ENCODE data around the gene SAFB. TPM values are rescaled to one million over a fixed set of nuclear protein-coding genes. Genes with fewer than 3 reads are reported as not detected.

Gene SAFB
- total and polyA plus RNA-seq, 2 experiments from 2014 or later, result 50.2 to 75.8 TPM

DNA sequence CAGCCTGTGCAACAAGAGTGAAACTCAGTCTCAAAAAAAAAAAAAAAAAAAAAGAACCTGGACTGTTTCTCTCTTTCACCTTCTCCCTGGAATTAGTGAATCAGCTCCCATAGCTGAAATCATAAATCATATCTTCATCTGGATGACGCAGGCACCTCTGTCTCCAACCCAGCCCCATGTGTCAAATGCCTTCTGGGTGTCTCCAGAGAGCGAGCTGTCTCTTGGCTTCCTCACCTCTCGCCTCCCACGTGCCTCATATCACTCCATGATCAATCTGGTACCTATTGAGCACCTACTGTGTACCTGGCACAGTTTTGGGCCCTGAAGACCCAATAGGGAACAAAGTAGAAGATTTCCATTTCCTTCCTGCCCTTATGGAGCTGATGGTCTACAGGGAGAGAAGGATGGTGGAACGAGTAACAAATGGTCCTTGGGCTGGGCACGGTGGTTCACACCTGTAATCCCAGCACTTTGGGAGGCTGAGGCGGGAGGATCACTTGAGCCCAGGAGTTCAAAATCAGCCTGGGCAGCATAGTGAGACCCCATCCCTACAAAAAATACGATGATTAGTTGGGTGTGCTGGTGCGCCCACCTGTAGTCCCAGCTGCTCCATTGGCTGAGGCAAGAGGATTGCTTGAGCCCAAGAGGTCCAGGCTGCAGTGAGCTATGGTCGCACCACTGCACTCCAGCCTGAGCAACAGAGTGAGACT, 60.4 kb downstream of the SAFB start:
- H3K36me3 ChIP-seq (replicated peaks; ENCODE audit: insufficient read depth, low read depth), result no peaks in the 10 kb centered on the region
- H3K27me3 ChIP-seq, result no peaks in the 10 kb centered on the region
- H3K9me3 ChIP-seq (ENCODE audit: low read depth), result no peaks in the 10 kb centered on the region
- TF ChIP-seq, protein P1, sequence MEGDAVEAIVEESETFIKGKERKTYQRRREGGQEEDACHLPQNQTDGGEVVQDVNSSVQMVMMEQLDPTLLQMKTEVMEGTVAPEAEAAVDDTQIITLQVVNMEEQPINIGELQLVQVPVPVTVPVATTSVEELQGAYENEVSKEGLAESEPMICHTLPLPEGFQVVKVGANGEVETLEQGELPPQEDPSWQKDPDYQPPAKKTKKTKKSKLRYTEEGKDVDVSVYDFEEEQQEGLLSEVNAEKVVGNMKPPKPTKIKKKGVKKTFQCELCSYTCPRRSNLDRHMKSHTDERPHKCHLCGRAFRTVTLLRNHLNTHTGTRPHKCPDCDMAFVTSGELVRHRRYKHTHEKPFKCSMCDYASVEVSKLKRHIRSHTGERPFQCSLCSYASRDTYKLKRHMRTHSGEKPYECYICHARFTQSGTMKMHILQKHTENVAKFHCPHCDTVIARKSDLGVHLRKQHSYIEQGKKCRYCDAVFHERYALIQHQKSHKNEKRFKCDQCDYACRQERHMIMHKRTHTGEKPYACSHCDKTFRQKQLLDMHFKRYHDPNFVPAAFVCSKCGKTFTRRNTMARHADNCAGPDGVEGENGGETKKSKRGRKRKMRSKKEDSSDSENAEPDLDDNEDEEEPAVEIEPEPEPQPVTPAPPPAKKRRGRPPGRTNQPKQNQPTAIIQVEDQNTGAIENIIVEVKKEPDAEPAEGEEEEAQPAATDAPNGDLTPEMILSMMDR (IDR thresholded peaks at IDR 0.05; ENCODE audit: poor library complexity), result no peak
- TF ChIP-seq EZH2 (IDR thresholded peaks at IDR 0.05; ENCODE audit: borderline replicate concordance), result no peak
- TF ChIP-seq EZH2phosphoT487 (IDR thresholded peaks at IDR 0.05; ENCODE audit: low read depth, severe bottlenecking, unreplicated experiment), result no peak
- no peak for DNase-seq (ENCODE audit: low spot score)
- H4K20me1 ChIP-seq (ENCODE audit: insufficient read depth, poor library complexity, severe bottlenecking), result no peaks in the 10 kb centered on the region
- H3K9me2 ChIP-seq (replicated peaks; ENCODE audit: insufficient read depth), result no peaks in the 10 kb centered on the region
- H3K4me1 ChIP-seq (ENCODE audit: insufficient read depth), result no peaks in the 10 kb centered on the region
- H3K4me3 ChIP-seq, result no peak overlapping the region
- H3K4me2 ChIP-seq, result no peak overlapping the region
- peaks cover 13% of the 10 kb centered on the region for H3K79me2 ChIP-seq
- H3K27ac ChIP-seq, result no peak overlapping the region
- 95% methylated on average over 10 of the region's 10 CpGs for WGBS (ENCODE audit: low lambda C conversion rate, missing lambda C conversion rate)
- H2AFZ ChIP-seq, result no peak overlapping the region

DNA sequence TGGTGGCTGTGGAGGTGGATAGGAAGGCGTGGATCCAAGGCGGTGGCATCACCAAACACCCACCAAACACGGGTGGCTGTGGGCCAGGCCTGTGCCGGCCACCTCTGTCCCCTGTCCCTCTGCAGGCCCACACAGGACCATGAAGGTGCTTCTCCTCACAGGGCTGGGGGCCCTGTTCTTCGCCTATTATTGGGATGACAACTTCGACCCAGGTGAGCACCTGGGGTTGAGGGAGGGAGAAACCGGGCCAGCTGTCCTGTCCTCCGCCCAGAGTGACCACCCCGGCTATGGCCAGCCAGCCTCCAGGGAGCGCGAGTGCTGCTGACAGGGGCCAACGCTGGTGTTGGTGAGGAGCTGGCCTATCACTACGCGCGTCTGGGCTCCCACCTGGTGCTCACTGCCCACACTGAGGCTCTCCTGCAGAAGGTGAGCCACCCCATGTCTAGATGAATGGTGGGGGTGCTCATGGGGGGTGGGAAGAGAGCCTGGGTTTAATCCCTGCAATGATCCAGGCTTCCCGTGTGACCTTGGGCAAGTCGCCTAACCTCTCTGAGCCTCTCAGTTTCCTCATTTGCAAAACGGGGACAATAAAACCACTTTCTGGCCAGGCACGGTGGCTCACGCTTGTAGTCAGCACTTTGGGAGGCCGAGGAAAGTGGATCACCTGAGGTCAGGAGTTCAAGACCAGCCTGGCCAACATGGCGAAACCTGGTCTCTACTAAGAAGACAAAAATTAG, 62.0 kb downstream of the SAFB start:
- WGBS (ENCODE audit: low lambda C conversion rate, missing lambda C conversion rate), result 90% methylated on average over 21 of the region's 22 CpGs
- H3K79me2 ChIP-seq, result peaks cover 1% of the 10 kb centered on the region
- no peak overlapping the region for H3K27ac ChIP-seq
- H3K9me3 ChIP-seq (ENCODE audit: low read depth), result no peaks in the 10 kb centered on the region
- H2AFZ ChIP-seq, result no peak overlapping the region
- H3K27me3 ChIP-seq, result no peaks in the 10 kb centered on the region
- no peaks in the 10 kb centered on the region for H3K4me1 ChIP-seq (ENCODE audit: insufficient read depth)
- no peaks in the 10 kb centered on the region for H4K20me1 ChIP-seq (ENCODE audit: insufficient read depth, poor library complexity, severe bottlenecking)
- H3K4me2 ChIP-seq, result no peak overlapping the region
- no peak for TF ChIP-seq EZH2phosphoT487 (IDR thresholded peaks at IDR 0.05; ENCODE audit: low read depth, severe bottlenecking, unreplicated experiment)
- TF ChIP-seq, protein P1 (IDR thresholded peaks at IDR 0.05; ENCODE audit: poor library complexity), result no peak
- TF ChIP-seq EZH2 (IDR thresholded peaks at IDR 0.05; ENCODE audit: borderline replicate concordance), result no peak
- no peak overlapping the region for H3K4me3 ChIP-seq
- no peaks in the 10 kb centered on the region for H3K36me3 ChIP-seq (replicated peaks; ENCODE audit: insufficient read depth, low read depth)
- peak; percentile 4 for DNase-seq (ENCODE audit: low spot score)
- H3K9me2 ChIP-seq (replicated peaks; ENCODE audit: insufficient read depth), result no peaks in the 10 kb centered on the region

DNA sequence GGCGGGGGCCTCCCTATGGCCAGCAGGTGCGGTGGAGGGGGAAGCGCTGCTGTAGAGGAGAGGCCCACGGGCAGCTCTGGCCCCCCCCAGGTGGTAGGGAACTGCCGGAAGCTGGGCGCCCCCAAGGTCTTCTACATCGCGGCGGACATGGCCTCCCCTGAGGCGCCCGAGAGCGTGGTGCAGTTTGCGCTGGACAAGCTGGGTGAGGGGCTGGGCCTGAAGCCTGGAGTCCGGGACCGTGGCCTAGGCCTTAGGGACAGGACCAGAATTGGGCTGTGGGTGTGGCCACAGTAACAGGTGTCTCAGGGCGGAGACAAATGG, 63.4 kb downstream of the SAFB start:
- H3K79me2 ChIP-seq, result peaks cover 11% of the 10 kb centered on the region
- WGBS (ENCODE audit: low lambda C conversion rate, missing lambda C conversion rate), result 63% methylated on average over 12 of the region's 16 CpGs
- peak overlapping the region; percentile 82 for H3K4me2 ChIP-seq
- H3K9me3 ChIP-seq (ENCODE audit: low read depth), result no peaks in the 10 kb centered on the region
- DNase-seq (ENCODE audit: low spot score), result no peak
- H3K27me3 ChIP-seq, result no peaks in the 10 kb centered on the region
- H4K20me1 ChIP-seq (ENCODE audit: insufficient read depth, poor library complexity, severe bottlenecking), result peaks cover 10% of the 10 kb centered on the region
- no peaks in the 10 kb centered on the region for H3K9me2 ChIP-seq (replicated peaks; ENCODE audit: insufficient read depth)
- TF ChIP-seq EZH2 (IDR thresholded peaks at IDR 0.05; ENCODE audit: borderline replicate concordance) (no peak), EZH2phosphoT487 (IDR thresholded peaks at IDR 0.05; ENCODE audit: low read depth, severe bottlenecking, unreplicated experiment) (no peak)
- TF ChIP-seq, protein P1 (IDR thresholded peaks at IDR 0.05; ENCODE audit: poor library complexity), result no peak
- peak overlapping the region; percentile 64 for H2AFZ ChIP-seq
- no peak overlapping the region for H3K4me3 ChIP-seq
- peak overlapping the region; percentile 75 for H3K27ac ChIP-seq
- no peaks in the 10 kb centered on the region for H3K4me1 ChIP-seq (ENCODE audit: insufficient read depth)
- no peaks in the 10 kb centered on the region for H3K36me3 ChIP-seq (replicated peaks; ENCODE audit: insufficient read depth, low read depth)
